HG03378 (cell line): ENCODE data around the gene PLPP3.
A peak's percentile ranks its signal among the peaks of the same experiment; 100 is the strongest.

ENCODE experiments used
- ATAC-seq: cut with Tn5 transposase; IDR thresholded peaks from one replicate; pipeline ENCODE4 v1.9.1; 2021; ENCODE audit warnings: mild to moderate bottlenecking, moderate library complexity; ENCODE audit not compliant: unreplicated experiment

PLPP3 gene

DNA sequence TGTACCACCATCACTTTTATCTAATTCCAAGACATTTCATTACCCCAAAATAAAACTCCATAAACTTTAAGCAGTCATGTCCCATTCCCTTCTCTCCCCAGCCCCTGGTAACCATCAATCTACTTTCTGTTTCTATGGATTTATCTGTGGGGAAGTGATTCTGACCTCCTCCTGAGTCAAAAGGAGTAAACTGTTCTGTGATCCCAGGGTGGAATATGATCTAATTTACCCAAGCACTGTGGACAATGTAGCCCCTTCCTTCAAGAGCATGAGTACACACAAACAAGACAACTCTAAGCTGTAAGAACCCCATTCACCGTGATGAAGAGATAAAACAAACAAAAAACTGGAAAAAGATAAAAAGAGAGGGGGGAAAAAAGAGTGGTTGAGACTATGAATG is 77.9 kb downstream of the PLPP3 start:
- no peak for ATAC-seq

DNA sequence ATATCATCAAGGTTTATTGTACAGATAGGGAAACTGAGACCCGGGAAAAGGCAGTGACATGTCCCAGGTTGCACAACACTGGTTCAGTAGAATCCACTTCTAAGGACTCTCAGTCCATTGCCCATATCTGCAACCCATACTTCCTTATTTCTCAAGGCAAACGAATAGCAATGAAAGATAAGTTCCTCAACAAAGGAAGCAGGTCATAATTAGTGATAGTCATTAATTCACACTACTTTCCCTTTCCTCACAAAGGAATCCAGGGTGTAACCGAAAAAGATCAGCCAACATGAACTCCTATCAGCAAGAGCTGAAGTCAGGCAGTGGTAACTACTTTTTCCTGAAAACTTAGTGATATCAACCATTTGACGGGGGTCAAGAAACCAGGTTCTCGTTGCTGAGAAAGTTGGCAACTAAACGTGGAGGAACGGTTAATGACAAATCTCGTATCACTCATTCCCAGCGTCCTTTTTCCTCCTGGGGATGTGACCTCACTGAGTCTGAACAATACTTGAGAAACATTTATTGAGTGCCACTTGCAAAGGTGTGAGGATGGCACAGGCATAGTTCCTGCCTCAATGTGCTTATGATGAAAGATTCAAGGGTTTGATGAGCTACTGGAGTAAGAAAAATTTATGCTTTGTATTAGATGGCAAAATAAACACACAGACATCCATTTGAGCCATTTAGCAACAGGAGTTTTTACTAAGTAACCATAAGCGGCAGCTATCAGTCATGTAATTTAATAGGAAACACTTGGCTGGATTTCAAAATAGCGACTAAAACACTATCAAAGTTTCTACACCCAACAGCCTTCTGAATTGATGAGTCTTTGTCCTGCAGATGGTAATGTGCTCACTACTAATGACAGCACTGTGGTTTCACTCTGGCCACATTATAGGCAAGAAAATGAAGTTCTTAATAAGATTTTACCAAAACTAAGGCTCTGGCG is 82.3 kb downstream of the PLPP3 start:
- ATAC-seq, result no peak

DNA sequence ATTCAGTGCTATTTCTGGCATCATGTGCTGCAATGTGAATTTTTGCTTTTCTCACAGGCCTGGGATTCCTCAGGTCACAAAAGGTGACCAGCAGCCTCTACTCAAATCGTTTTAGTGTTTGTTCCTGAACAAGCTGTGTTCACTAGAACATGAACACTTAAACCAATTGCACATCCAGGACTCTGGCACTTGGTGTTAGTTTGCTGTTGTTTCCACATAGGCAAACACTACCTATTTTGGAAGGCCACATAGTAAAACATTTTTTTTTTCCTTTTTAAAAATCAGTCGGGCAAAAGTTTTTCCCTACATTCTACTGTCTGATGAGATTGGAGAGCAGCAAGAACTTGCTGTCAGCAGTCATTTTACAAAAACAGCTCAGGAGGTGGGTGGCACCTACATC is 83.2 kb downstream of the PLPP3 start:
- ATAC-seq, result no peak

DNA sequence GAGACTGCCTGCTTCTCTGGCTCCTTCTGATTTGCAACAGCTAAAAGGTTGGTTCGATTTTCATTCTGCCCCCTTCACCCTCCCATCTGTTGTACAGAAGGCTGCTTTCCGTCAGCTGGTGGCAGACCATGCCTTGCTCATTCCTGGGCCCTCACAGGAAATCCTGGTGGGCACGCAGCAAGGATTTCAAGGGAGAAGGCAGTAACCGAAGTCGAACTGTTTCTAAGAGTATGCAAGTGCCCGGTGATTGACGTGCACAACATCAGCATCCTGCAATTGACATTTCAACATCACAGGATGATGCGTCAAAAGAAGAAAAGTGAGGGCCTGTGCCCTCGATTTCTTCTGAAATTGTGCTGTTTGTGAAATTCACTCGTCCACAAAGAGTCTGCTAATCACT is 83.8 kb downstream of the PLPP3 start:
- ATAC-seq, result no peak

DNA sequence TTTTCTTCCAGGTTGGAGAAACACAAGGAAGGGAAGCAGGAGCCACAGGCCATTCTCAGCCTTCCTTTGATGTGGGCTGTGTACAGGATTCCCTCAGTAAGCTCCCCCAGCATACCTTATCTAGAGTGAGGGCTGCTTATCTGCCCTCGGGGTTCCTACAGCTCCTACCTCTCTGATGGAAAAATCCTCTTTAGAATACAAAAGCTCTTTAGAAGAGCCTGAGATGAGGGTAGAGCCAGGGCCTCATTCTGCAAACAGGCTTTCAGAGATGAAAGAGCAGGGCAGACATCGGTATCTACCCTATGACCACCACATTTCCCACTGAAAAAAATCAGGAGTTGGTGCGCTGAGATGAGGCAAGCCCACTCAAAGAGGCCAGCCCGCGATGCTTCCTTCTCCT is 85.1 kb downstream of the PLPP3 start:
- ATAC-seq, result no peak

DNA sequence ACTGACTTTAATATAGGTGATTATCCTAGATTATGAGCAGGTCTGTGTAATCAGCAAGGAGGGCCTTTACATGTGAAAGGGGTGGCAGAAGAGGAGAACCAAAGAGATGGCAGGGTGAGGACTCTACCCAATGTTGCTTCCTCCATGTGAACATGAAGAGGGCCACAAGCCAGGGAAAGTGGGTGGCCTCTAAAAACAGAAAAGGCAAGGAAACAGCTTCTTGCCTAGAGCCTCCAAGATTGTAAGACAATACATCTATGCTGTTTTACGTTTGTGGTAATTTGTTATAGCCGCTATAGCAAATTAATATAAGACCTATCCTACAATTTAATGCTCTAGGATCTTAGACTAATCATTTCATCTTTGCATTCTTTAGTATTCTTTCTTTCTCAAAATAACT is 85.5 kb downstream of the PLPP3 start:
- ATAC-seq, result no peak

DNA sequence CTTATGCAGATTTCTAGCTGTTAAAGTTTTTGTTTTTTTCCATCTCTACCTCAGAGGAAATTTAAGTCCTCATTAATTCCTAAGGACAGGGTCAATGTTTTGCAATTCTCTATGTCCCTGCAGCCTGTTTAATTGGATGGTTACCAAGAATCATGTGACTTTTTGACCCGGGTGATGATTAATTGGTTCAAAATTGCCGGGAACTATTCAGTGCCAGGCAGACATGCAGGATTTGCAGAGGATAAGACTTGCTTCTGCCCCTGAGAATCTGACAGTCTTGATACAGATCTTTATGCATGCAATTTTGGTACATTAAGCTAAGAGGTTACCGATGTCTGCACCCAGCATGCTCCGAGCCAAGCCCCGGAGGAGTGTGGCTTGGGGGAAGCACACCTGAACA is 87.9 kb downstream of the PLPP3 start:
- no peak for ATAC-seq

DNA sequence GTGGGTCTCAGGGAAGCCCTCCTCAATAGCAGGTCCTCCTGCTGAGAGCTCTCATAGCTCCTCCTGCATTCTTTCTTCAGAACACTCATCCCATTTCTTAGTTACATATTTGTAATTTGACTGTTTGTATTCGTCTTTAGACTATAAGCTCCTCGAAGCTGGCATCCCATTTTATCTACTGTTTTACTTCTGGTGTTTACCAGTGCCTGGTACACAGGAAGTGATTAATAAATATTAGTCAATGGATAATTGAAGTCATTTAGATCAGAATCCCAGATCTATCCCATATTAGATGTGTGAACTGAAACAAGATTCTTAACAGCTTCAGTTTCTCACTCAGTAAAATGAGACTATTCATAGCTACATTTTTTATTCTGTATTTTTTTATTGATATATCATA is 88.7 kb downstream of the PLPP3 start:
- no peak for ATAC-seq

DNA sequence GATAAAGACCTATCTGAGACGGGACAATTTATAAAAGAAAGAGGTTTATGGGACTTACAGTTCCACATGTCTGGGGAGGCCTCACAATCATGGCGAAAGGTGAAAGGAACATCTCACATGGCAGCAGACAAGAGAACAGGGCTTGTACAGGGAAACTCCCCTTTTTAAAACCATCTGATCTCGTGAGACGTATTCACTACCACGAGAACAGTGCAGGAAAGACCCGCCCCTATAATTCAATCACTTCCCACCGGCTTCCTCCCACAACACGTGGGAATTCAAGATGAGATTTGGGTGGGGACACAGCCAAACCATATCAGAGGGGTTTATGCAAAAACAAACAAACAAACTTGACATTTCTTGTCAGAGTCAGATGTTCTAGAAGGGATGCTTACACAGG is 89.7 kb downstream of the PLPP3 start:
- ATAC-seq, result no peak

DNA sequence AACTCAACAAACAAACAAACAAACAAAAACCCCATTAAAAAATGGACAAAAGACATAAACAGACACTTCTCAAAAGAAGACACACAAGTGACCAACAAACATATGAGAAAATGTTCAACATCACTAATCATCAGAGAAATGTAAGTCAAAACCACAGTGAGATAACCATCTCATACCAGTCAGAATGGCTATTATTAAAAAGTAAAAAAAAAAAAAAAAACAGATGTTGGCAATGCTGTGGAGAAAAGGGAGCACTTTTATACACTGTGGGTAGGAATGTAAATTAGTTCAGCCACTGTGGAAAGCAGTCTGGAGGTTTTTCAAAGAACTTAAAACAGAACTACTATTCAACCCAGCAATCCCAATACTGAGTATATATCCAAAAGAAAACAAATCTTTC is 94.7 kb downstream of the PLPP3 start:
- ATAC-seq, result no peak

DNA sequence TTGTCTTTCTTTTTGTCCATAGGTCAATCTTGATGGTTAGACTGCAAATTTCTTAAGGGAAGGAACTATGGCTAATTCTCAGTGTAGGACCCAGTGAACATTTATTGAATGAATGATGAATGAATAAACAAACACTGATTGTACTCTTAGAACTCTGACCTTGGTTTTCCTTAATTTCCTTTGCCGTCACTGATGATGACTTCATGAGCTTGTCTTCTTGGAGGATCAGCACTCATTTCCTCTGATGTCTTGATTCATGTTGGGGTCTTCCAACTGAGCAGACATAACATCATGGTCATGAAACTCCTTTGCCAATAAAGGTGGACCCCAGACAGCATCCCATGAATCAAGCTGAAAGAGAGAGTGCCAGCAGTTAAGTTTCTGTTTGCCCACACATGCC is 96.3 kb downstream of the PLPP3 start:
- no peak for ATAC-seq

DNA sequence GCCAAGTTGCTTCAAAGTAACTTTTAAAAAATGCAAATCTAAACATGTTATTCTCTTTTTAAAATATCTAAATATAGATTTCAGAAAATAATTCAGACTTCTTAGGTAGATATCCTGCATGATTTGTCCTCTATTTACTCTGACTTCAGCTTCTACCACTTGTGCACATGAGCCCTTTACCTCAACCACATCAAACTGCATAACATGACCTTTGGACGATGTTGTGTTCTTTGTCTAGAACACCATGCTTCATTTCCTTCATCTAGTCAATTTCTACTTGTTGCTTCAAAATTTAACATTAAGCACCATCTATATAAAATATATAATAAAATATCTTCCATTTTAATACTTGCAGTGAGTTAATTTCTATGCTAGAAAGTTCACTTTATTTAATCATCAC is 96.9 kb downstream of the PLPP3 start:
- ATAC-seq, result no peak

DNA sequence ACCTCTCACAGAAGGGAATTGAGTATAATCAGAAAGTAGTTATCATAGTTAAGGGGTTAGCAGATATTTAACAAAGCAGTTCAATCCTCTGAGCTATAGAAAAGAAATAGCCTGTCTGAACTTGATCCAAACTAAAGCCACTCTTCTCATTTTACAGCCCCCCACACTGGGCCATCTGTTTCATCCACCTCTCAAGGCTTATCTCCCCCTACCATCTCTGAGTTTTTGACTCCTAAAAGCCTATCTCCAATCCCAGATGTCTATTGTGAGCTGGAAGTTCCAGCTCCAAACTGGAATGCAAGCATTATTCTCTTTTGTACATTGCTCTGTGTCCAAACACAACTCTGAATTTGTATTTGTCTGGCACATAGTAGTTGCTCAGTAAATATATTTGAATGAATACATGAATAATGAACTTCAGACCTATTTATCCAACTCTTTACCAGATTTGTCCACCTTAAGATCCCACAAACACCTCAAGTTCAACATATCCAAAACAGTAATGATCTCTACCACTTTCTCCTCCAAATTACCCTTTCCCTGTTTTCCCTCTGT is 98.1 kb downstream of the PLPP3 start:
- ATAC-seq, result no peak

DNA sequence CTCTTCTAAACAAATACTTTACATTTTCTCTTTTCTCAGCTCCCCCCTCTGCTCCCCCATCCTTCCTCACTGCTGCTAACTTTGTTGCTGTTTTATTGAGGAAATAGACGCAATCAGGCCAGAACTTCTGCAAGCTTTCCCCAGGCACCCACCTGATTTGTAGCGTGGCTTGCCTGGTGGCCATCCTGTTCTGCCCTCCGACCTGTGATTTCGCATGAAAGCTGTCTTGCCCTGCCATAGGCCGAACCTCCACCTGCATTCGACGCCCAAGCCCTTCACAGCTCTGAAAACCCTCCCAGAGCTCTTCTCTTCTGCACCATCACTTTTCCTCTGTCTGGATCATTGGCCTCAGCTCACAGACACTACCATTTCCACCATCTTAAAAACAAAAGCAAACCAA is 100.6 kb downstream of the PLPP3 start:
- ATAC-seq, result no peak

DNA sequence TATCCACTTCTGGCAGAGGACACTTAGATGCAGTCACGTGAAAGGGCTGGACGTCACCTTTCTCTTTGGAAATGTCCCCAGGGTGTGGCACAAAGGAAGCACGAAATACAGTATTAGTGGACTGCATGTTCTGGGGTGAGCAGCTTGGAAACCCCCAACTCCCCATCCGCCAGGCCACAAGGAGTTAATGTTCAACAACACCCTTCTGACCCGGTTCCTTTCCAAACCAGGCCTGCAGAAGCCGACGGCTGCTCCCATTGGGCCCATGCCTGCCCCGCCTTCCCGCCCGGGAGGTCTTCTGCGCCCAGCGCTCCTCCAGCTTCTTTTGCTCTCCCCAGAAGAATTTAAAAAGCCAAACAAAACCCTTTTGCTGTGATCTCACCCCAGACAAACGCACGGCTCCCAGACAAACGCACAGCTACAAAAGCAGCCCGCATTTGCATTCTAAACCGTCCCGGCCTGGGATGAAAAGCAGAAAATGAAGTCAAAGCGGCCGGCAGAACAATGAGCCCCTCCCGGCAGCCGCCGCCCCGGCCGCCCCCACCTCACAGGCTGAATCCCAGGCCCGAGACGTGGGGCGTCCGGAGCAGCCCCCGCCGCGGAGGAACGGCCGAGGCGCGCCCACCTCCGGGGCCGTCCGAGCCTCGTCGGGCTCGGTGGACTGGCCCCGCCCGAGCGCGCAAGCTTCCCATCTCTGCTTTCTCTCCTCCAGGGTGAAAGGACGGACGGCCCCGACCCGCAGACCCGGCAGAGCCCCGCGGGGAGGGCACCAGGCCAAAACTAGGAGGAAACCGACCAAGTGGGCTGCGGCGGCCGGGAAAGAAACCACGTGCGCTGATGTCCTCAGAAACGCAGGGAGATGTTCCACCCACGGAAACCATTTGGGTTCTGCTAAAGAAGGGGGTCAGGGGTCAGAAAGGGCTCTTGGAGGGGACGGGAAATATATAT is 101.9 kb downstream of the PLPP3 start:
- ATAC-seq, result no peak

DNA sequence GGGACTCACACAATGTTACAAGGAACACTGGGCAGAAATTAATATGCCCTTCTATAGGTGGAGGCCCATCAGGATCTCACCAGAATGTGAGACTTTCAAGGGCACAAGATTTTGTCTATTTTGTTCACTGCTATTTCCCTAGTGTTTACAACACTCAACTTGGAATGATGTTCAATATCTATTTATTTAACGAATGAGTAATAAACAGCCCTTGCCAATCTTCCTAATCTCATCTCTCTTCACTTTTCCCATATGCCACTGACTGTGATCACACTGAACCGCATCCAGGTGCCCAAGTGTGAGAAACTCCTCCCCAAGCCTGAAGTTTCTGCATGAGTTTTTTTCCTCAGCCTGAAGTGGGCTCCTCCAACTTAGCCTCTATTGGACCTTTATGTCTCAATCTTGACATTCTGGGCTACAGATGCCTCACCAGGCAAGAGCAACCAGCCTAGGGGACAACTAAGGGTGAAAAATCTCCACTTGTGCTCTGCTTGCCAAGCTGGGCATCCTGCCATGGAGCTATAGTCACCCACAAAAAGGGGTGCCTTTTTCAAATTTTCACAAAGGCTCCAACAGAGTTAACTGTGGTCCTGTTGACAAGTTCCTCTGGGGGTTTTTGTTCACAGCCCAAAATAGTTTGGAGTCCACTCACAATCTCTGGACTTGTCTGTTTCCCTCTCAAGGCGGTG is 105.6 kb downstream of the PLPP3 start:
- ATAC-seq, result no peak

DNA sequence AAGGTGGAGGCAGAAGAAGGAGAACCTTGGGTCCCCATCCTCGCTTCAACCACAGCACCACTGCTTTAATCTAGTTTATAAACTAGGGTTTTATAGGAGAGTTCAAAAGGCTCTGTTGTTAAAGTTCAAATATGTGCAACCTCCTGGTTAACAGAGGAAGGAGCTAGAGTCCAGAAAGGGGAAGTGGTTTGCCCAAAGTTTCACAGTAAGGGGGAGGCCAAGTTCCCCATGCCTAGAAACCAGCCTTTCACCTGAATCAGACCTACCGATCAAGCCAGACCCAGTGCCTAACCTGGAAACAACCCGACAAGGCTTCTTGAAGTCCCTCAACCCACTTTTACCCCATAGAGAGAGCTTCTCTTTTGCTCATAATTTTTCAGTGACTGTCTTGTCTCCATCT is 106.5 kb downstream of the PLPP3 start:
- peak; percentile 88 for ATAC-seq

DNA sequence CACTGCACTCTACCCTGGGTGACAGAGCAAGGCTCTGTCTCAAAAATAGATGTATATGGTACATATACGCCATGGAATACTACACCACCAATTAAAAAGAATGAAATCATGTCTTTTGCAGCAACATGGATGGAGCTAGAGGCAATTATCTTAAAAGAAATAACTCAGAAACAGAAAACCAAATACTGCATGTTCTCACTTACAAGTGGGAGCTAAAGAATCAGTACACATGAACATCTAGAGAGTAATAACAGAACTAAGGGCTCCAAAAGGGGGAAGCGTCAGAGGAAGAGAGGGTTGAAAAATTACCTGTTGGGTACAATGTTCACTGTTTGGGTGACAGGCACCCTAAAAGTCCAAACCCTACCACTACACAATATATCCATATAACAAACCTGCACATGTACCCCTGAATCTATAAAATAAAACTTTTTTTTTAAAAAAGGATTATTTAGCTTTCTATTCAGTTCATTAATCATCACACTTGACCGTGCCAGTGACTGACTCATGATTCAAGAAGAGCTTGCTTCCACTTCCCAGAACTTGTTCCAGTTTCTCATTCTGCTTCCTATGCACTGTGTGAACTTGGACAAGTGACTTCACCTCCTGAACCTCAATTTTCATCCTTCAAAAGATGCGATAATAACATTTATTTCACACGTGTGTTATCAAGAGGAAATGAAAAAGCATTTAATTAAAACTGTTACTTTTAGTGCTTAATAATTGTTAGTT is 109.6 kb downstream of the PLPP3 start:
- ATAC-seq, result no peak

DNA sequence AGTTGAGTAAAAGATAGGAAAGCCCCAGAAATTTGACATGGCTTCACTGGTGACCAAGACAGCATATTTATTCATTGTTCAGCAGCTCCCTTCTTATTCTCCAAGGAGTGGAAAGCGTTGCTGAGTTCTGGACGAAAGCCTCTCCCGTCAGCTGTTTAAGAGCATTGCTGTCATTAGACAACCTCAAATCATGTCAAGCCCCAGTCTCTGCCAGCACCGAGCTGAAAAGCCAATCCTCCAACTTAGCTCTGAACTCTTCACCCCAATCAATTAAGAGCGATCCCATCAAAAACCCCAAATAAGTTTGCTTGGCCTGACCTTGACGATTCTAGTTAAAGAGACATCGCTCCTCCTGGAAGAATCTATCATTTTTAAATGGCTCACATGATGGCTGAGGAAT is 110.8 kb downstream of the PLPP3 start:
- ATAC-seq, result no peak

DNA sequence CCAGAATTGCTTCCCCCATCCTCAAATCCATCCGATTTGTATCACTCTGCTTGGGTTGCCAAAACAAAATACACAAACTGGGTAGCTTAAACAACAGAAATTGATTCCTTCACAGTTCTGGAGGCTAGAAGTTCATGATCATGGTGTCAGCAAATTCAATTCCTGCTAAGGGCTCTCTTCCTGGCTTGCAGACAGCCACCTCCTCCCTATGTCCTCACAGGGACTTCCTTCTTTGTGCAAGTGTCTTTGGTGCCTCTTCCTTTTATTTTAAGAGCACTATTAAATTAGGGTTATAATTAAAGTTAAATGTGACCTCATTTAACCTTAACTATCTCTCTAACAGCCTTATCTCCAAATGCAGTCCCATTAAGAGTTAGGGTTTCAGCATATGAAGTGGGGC is 112.8 kb downstream of the PLPP3 start:
- no peak for ATAC-seq
